ENCODE results near the gene PA2G4.

PA2G4 gene

GRCh38 chr12:56126732-56127239 is 22.4 kb downstream of the PA2G4 start:
- DNase-seq (ENCODE audit: low read depth, low spot score), result no peak

- DNase-seq (ENCODE audit: low read depth, low spot score), result no peak
Observed at GRCh38 chr12:56127485-56127887, 23.1 kb downstream of the PA2G4 start.

GRCh38 chr12:56127888-56128669 is 23.7 kb downstream of the PA2G4 start, which contains the start of gene ESYT1:
Gene ESYT1, plus strand, starts transcription at chr12:56128267. Its CDS starts 53 bp downstream, at chr12:56128320.
- DNase-seq (ENCODE audit: low read depth, low spot score), result peak; percentile 99

GRCh38 chr12:56128670-56129205 is 24.4 kb downstream of the PA2G4 start:
- DNase-seq (ENCODE audit: low read depth, low spot score), result no peak

GRCh38 chr12:56129206-56129941 is 25.0 kb downstream of the PA2G4 start:
- no peak for DNase-seq (ENCODE audit: low read depth, low spot score)

GRCh38 chr12:56129942-56130495 is 25.7 kb downstream of the PA2G4 start:
- no peak for DNase-seq (ENCODE audit: low read depth, low spot score)

GRCh38 chr12:56130876-56131275 is 26.5 kb downstream of the PA2G4 start:
- DNase-seq (ENCODE audit: low read depth, low spot score), result no peak

GRCh38 chr12:56134897-56135296 is 30.5 kb downstream of the PA2G4 start:
- DNase-seq (ENCODE audit: low read depth, low spot score), result no peak

GRCh38 chr12:56137853-56138571 is 33.7 kb downstream of the PA2G4 start:
- DNase-seq (ENCODE audit: low read depth, low spot score), result no peak

GRCh38 chr12:56141946-56142784 is 37.8 kb downstream of the PA2G4 start:
- DNase-seq (ENCODE audit: low read depth, low spot score), result no peak

GRCh38 chr12:56143217-56143616 is 38.9 kb downstream of the PA2G4 start:
- DNase-seq (ENCODE audit: low read depth, low spot score), result no peak

GRCh38 chr12:56143870-56144269 is 39.5 kb downstream of the PA2G4 start:
- DNase-seq (ENCODE audit: low read depth, low spot score), result no peak

GRCh38 chr12:56145217-56145616 is 40.9 kb downstream of the PA2G4 start:
- no peak for DNase-seq (ENCODE audit: low read depth, low spot score)

GRCh38 chr12:56146492-56147460 is 42.4 kb downstream of the PA2G4 start:
- DNase-seq (ENCODE audit: low read depth, low spot score), result no peak

GRCh38 chr12:56150563-56150962 is 46.2 kb downstream of the PA2G4 start:
- DNase-seq (ENCODE audit: low read depth, low spot score), result no peak

GRCh38 chr12:56151672-56152131 is 47.3 kb downstream of the PA2G4 start:
- DNase-seq (ENCODE audit: low read depth, low spot score), result no peak

- DNase-seq (ENCODE audit: low read depth, low spot score), result peak; percentile 65
Observed at GRCh38 chr12:56152132-56152755, 47.9 kb downstream of the PA2G4 start, which contains the start of gene MYL6B. Gene MYL6B, plus strand, starts transcription at chr12:56152587. Its CDS starts 1,332 bp downstream, at chr12:56153919.

Data from iPS DF 19.7 (cell line).